ENCODE measurements around the gene ZNF80. TPM values are rescaled to one million over a fixed set of nuclear protein-coding genes. Genes with fewer than 3 reads are reported as not detected.
A peak's percentile ranks its signal among the peaks of the same experiment; 100 is the strongest.
"Not testable (repeated sequence)": the region's sequence is repeated elsewhere in the genome, so short reads cannot be mapped to it uniquely, and the experiment has no call there.

The ZNF80 gene
- not detected in 2 replicates for total RNA-seq

DNA sequence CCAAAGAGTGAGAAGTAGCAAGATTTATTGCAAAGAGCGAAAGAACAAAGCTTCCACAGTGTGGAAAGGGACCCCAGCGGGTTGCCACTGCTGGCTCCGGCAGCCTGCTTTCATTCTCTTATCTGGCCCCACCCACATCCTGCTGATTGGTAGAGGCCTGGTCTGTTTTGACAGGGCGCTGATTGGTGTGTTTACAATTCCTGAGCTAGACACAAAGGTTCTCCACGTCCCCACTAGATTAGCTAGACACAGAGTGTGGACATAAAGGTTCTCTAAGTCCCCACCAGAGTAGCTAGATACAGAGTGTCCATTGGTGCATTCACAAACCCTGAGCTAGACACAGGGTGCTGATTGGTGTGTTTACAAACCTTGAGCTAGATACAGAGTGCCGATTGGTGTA, at the start of gene ZNF80:
TSS of gene ZNF80 (minus strand) at position 101 of the 400 bp plus-strand sequence. CDS start 504 bp downstream, outside the sequence.
- DNase-seq (ENCODE audit: low read depth in 2 of 2) = not testable (repeated sequence)

GRCh38 chr3:114286266-114286665, 48.9 kb upstream of the ZNF80 start:
- no peak for DNase-seq (ENCODE audit: low read depth in 2 of 2)

GRCh38 chr3:114285648-114286230, 48.4 kb upstream of the ZNF80 start:
- DNase-seq (ENCODE audit: low read depth in 2 of 2) = no peak

DNA sequence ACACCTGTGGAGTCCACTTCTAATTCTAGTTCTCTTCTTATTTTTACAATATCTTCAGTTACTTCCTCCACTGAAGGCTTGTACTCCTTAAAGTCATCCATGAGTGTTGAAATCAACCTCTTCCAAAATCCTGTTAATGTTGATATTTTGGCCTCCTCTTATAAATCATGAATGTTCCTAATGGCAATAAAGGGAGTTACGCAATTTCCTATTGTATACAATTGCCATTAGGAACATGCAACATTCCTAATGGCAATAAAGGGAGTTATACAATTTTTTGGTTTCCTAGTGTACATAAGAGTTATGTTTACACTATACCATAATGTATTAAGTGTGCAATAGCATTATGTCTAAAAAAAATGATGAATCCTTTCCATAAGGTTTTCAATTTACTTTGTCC, 47.3 kb upstream of the ZNF80 start:
- DNase-seq (ENCODE audit: low read depth in 2 of 2) = no peak

DNA sequence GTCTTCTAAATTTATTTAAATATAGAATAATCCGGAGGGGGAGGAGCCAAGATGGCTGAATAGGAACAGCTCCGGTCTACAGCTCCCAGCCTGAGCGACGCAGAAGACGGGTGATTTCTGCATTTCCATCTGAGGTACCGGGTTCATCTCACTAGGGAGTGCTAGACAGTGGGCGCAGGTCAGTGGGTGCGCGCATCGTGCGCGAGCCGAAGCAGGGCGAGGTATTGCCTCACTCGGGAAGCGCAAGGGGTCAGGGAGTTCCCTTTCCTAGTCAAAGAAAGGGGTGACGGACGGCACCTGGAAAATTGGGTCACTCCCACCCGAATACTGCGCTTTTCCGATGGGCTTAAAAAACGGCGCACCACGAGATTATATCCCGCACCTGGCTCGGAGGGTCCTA, 39.5 kb upstream of the ZNF80 start:
- not testable (repeated sequence) for DNase-seq (ENCODE audit: low read depth in 2 of 2)

DNA sequence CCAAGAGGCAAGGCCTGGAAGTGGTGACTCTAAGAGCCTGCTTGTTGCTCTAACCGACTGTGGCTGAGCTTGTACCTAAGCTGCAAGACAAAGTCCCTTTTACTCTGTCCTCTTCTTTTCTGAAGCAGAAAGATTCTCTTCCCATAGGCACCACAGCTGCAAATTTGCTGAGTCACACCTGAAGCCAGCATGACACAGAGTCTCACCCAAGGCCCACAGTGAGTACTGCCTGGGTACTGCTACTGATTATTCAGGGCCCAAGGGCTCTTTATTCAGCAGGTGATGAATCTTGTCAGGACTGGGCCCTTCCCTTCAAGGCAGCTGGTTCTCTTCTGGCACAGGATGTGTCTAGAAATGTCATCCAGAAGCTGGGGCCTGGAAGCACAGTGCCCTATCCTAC, 37.6 kb upstream of the ZNF80 start:
- no peak for DNase-seq (ENCODE audit: low read depth in 2 of 2)

- DNase-seq (ENCODE audit: low read depth in 2 of 2) = no peak
Measured at GRCh38 chr3:114272271-114272670, 34.9 kb upstream of the ZNF80 start.

DNA sequence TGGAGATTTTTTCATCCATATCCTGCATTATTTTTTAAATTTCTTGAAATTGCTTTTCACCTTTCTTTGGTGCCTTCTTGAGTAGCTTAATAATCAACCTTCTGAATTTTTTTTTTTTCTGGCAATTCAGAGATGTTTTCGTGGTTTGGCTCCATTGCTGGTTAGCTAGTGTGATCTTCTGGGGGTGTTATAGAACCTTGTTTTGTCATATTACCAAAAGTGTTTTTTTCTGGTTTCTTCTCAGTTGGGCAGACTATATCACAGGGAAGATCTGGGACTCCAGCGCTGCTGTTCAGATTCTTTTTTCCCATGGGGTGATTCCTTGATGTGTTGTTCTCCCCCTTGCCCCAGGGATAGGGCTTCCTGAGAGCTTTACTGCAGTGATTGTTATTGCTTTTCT, 32.6 kb upstream of the ZNF80 start:
- no peak for DNase-seq (ENCODE audit: low read depth in 2 of 2)

GRCh38 chr3:114260152-114260551, 22.8 kb upstream of the ZNF80 start:
- DNase-seq (ENCODE audit: low read depth in 2 of 2) = no peak

DNA sequence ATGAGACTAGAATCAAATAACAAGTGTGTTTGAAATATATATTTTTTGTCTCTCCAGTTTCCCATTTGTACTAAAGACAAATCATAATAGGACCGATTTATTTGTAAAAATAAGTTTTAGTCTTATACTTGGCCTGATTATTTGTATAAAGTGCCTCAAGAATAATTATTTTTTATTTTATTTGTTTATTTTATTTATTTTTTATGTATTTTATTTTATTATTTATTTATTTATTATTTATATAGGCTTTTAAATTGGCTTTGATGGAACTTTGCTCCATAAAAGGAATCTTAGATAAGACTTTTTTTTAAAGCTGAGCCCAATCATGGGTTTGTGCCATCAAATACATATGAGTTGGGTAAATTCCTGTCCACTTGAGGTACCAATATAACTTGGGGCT, 22.2 kb upstream of the ZNF80 start:
- no peak for DNase-seq (ENCODE audit: low read depth in 2 of 2)

- no peak for DNase-seq (ENCODE audit: low read depth in 2 of 2)
Measured at GRCh38 chr3:114253505-114253904, 16.1 kb upstream of the ZNF80 start.

- DNase-seq (ENCODE audit: low read depth in 2 of 2) = no peak
Measured at GRCh38 chr3:114252954-114253353, 15.6 kb upstream of the ZNF80 start.

GRCh38 chr3:114242947-114243346, 5.6 kb upstream of the ZNF80 start:
- no peak for DNase-seq (ENCODE audit: low read depth in 2 of 2)

DNA sequence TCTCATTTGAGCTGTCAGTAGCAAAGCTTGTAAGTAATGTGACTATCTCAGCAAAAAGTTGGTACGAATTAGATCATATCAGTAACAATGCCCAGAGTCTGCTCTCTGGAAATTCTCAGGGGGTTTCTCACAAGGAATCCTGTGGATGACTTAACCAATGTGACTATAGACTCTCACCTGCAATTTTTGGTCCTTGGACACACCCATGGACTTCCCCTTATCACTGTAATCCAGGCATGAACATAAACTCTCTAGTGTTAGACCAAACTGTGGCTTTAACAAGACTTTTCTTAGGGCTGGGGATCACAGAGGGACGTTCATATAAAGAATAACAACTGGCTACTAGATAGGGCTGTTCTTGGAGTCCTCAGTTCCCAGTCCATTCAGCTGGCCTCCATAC, 3.9 kb upstream of the ZNF80 start:
- no peak for DNase-seq (ENCODE audit: low read depth in 2 of 2)

- not testable (repeated sequence) for DNase-seq (ENCODE audit: low read depth in 2 of 2)
Measured at GRCh38 chr3:114238146-114238785, 888 bp upstream of the ZNF80 start.

GRCh38 chr3:114235431-114235830, 1.9 kb downstream of the ZNF80 start:
- no peak for DNase-seq (ENCODE audit: low read depth in 2 of 2)

- DNase-seq (ENCODE audit: low read depth in 2 of 2) = no peak
Measured at GRCh38 chr3:114234745-114235144, 2.6 kb downstream of the ZNF80 start.

- DNase-seq (ENCODE audit: low read depth in 2 of 2) = no peak
Measured at GRCh38 chr3:114231616-114232015, 5.8 kb downstream of the ZNF80 start.

GRCh38 chr3:114227076-114227475, 10.3 kb downstream of the ZNF80 start:
- DNase-seq (ENCODE audit: low read depth in 2 of 2) = no peak

GRCh38 chr3:114226313-114226712, 11.1 kb downstream of the ZNF80 start:
- no peak for DNase-seq (ENCODE audit: low read depth in 2 of 2)

- DNase-seq (ENCODE audit: low read depth in 2 of 2) = peak; percentile 50 to 76
Measured at GRCh38 chr3:114223143-114223542, 14.2 kb downstream of the ZNF80 start.

GRCh38 chr3:114221881-114222264, 15.5 kb downstream of the ZNF80 start:
- DNase-seq (ENCODE audit: low read depth in 2 of 2) = no peak

DNA sequence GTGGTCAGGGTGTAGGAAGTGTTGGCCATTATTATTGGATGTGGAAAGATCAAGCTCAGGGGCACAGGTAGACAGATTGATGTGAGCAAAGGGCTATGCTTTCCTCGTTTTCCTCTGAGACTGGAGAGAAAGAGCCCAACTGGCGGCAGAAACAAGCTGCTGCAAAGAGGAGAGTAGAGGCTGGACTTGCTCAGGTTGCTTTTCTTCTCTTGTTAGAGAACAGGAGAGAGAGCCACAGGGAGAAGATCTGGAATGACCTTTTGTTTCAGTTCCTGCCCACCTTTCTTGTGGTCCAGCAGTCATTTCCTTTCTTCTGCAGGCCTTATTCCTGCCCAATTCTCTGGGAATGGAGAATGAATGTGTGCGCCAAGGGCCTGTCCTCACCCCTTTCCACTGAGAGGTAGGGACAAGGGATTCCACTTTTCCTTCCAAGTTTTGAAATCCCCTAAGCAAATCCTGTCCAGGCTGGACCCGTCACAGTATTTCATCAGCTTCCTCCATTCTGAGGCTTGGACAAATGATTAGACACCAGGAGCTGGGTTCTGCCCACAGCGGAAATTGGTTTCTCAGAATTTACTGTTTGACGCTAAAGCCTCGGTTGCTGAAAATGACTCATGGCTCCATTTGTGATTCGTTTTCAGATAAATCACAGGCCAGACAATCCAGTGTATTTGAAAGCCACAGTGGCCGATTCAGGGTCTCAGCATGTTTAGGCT, 16.1 kb downstream of the ZNF80 start:
- no peak for DNase-seq (ENCODE audit: low read depth in 2 of 2)
